ENCODE results near the gene TRANK1.
"Not testable (repeated sequence)": the region's sequence is repeated elsewhere in the genome, so short reads cannot be mapped to it uniquely, and the experiment has no call there.

The TRANK1 gene

GRCh38 chr3:36937492-36937891, 7.4 kb downstream of the TRANK1 start:
- in situ Hi-C loops (cut with HindIII; ENCODE audit: low sequenced_read_pairs) = no loop called here
- TF ChIP-seq, protein P1, sequence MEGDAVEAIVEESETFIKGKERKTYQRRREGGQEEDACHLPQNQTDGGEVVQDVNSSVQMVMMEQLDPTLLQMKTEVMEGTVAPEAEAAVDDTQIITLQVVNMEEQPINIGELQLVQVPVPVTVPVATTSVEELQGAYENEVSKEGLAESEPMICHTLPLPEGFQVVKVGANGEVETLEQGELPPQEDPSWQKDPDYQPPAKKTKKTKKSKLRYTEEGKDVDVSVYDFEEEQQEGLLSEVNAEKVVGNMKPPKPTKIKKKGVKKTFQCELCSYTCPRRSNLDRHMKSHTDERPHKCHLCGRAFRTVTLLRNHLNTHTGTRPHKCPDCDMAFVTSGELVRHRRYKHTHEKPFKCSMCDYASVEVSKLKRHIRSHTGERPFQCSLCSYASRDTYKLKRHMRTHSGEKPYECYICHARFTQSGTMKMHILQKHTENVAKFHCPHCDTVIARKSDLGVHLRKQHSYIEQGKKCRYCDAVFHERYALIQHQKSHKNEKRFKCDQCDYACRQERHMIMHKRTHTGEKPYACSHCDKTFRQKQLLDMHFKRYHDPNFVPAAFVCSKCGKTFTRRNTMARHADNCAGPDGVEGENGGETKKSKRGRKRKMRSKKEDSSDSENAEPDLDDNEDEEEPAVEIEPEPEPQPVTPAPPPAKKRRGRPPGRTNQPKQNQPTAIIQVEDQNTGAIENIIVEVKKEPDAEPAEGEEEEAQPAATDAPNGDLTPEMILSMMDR (IDR thresholded peaks at IDR 0.05; ENCODE audit: low read depth, low read length, missing control alignments) = no peak
- no peak overlapping the region for H3K4me3 ChIP-seq (ENCODE audit: low read depth, low read length)
- DNase-seq (ENCODE audit: low read depth) = no peak

DNA sequence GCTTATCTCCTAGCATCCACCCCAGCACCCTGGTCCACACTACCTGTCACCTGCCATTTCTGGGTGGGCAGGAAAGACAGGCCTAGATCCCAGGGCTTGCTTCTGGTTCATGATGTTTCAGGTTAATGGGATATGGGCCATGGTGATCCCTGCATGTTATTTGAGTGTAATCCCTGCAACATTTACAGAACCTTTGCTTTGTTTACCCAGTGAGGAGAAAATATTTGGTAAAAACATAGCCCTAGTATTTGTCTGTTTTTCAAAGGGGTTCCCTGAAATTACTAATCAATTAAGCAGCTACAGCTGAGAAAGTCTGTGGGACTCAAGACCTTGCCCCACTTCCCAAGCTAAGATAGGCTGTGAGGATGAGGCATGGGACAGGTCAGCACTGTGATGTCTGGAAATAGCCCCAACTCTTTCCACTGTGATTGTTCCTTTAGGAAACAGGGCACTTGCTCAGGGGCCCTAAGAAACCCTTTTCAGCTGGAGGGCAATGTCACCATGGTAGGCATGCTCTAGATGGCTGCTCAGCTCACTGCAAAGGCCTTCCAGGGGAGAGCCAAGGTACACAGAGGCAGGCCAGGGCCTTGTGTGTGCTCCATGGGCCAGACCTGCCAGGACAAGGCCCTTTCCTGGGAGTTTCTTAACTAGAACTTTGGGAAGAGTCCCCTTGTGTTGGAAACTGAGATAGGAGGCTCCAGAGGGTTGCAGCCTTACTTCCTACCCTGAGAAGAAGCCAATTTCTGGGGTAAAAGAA, 11.1 kb downstream of the TRANK1 start:
- in situ Hi-C loops (cut with HindIII; ENCODE audit: low sequenced_read_pairs) = no loop called here
- H3K4me3 ChIP-seq (ENCODE audit: low read depth, low read length) = no peak overlapping the region
- DNase-seq (ENCODE audit: low read depth) = no peak
- TF ChIP-seq, protein P1 (IDR thresholded peaks at IDR 0.05; ENCODE audit: low read depth, low read length, missing control alignments) = no peak

DNA sequence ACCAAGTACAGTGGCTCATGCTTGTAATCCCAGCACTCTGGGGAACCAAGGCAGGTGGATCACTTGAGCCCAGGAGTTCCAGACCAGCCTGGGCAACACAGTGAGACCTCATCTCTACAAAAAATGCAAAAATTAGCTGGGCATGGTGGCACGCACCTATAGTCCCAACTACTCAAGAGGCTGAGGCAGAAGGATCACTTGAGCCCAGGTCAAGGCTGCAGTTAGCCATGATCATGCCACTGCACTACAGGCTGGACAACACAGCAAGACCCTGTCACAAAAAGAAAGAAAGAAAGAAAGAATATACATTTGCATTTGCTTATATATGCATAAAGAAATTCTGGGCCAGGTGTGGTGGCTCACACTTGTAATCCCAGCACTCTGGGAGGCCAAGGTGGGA, 13.4 kb downstream of the TRANK1 start:
- H3K4me3 ChIP-seq (ENCODE audit: low read depth, low read length); in situ Hi-C loops (cut with HindIII; ENCODE audit: low sequenced_read_pairs); DNase-seq (ENCODE audit: low read depth): not testable (repeated sequence)

DNA sequence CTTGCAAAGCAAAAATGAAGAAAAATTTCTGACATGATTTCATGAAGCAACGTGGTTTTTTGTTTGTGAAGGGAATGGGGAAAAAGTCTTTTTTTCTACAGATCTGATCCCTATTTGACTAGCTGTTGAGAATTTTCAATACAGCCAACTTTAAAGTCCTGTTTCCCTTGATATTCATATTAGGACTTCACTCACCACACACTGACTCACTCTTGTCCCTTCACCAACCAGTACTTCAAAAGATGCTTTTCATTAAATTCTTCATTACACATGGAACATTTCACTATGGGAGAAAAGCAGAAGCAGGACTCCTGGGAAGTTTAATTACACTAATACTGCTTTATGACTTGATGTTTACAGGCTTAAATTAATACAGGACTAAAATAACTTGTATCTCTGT, 16.6 kb downstream of the TRANK1 start:
- no peak overlapping the region for H3K4me3 ChIP-seq (ENCODE audit: low read depth, low read length)
- in situ Hi-C loops (cut with HindIII; ENCODE audit: low sequenced_read_pairs) = no loop called here
- TF ChIP-seq, protein P1 (IDR thresholded peaks at IDR 0.05; ENCODE audit: low read depth, low read length, missing control alignments) = no peak
- no peak for DNase-seq (ENCODE audit: low read depth)

DNA sequence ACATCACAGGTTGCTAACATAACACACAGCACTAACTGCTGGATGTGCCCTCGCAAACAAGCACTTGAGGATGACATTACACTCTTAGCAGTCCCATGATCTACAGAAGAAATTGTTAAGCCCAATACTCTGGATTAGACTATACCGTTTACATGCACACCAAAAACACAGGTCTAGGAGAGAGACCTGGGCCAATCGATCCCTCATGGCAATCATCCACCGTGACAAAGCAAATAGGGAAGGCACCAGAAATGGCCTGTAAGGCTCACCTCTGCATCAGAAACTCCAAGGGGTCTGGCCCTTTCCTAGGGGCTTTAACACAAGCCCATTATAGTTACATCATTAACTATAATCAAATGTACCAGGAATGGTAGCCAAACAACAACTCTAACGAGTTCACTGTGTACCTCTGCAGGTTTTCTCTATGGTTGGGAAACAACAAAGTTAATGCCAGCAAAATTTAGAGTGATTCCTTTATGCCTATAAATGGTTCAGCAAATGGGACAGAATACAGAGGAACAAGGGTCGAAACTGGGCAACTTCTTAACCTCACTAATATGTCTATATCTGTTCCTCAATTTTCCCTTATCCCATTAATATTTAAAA, 18.5 kb downstream of the TRANK1 start:
- no peak overlapping the region for H3K4me3 ChIP-seq (ENCODE audit: low read depth, low read length)
- TF ChIP-seq, protein P1 (IDR thresholded peaks at IDR 0.05; ENCODE audit: low read depth, low read length, missing control alignments) = no peak
- in situ Hi-C loops (cut with HindIII; ENCODE audit: low sequenced_read_pairs) = no loop called here
- no peak for DNase-seq (ENCODE audit: low read depth)

DNA sequence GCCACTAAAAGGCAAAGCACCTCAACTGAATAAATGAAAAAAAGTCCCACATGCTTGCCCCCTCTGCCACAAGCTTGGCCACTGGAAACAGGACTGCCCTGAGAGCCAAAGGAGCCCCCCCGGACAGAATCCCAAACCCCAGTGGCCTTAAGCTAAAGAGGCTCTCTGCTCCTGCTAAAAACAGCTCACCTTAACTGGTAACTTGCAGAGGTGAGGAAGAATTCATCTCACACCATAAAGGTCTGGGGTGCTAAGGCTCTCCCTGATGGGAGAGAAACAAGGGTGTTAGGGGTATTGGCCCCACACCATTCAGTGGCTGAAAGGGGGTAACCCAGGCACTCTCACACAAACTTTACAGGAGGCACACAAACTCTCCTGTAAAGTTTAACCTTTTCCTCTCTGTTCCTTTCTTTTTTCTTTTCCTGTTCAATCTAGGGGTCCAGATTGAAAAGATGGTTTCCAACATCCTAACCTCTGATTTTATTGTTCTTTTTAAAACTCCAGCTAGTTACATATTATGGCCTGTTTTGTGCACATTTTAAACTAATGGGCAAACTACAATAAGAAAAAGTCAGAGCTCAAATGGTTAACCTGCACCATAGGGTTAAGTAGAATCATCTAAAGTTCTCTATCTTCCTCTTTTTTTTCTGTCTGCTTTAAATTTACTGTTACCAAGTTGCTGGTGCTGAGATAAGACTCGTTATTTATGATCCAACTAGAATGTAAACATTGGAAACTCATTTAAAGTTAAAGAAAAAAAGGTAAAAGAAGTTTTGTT, 19.9 kb downstream of the TRANK1 start:
- no peak overlapping the region for H3K4me3 ChIP-seq (ENCODE audit: low read depth, low read length)
- TF ChIP-seq, protein P1 (IDR thresholded peaks at IDR 0.05; ENCODE audit: low read depth, low read length, missing control alignments) = no peak
- in situ Hi-C loops (cut with HindIII; ENCODE audit: low sequenced_read_pairs) = no loop called here
- DNase-seq (ENCODE audit: low read depth) = no peak
